IPS-15b (cell line): ENCODE results near the gene MYH7.
"Not testable (repeated sequence)": the region's sequence is repeated elsewhere in the genome, so short reads cannot be mapped to it uniquely, and the experiment has no call there.

ENCODE experiments used
- H3K27me3 ChIP-seq: one replicate; pipeline ENCODE4 v1.6.1; 2013; ENCODE audit warnings: low read length; ENCODE audit not compliant: control insufficient read depth, insufficient read depth
- H3K36me3 ChIP-seq: one replicate; pipeline ENCODE4 v1.6.1; 2013; ENCODE audit warnings: low read length; ENCODE audit not compliant: control insufficient read depth, insufficient read depth
- H3K4me1 ChIP-seq: one replicate; pipeline ENCODE4 v1.6.1; 2013; ENCODE audit warnings: mild to moderate bottlenecking, low read length; ENCODE audit not compliant: control insufficient read depth, insufficient read depth
- H3K4me3 ChIP-seq: one replicate; pipeline ENCODE4 v1.5.1; 2013; ENCODE audit warnings: low read depth, low read length
- H3K9ac ChIP-seq: one replicate; pipeline ENCODE4 v1.6.1; 2013; ENCODE audit warnings: low read depth, mild to moderate bottlenecking, low read length
- H3K9me3 ChIP-seq: one replicate; pipeline ENCODE4 v1.6.1; 2013; ENCODE audit warnings: mild to moderate bottlenecking, low read length; ENCODE audit not compliant: control insufficient read depth, insufficient read depth

MYH7 gene

DNA sequence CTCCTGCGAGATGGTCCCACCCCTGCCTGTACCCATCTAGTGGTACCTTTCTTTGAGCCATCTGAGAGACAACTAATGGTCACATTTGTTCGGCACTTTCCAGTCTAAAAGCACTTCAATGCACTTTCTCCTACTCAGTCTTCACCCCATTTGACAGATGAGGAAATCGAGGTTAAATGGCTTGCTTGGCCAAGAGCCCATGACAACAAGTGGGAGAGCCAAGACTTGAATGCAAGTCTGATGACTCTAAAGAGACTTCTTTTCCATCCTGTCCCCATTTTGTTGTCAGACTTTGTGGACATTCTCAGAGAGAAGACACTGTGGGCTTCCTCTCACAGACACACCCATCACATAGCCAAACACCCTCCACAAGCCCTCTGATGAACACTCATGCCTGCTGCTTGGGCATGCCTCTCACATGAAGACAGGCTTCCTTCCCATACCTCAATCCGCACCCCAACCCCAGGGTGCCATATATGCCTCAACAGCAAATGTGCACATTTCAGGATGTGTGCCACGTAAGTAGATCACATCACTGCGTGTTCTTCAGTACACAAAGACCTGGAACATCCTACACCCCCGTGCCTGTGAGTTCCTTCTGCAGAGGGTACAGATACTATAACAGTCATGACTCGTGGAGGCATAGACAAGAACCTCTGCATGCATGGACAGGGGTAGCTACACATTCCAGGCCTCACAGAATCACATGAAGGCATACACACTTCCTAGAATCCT, 805 bp downstream of the MYH7 start:
- H3K9me3 ChIP-seq: no peaks in the 10 kb centered on the region
- H3K36me3 ChIP-seq: no peaks in the 10 kb centered on the region
- no peaks in the 10 kb centered on the region for H3K4me1 ChIP-seq
- peaks cover 5% of the 10 kb centered on the region for H3K27me3 ChIP-seq
- H3K4me3 ChIP-seq: no peak overlapping the region
- no peak overlapping the region for H3K9ac ChIP-seq

DNA sequence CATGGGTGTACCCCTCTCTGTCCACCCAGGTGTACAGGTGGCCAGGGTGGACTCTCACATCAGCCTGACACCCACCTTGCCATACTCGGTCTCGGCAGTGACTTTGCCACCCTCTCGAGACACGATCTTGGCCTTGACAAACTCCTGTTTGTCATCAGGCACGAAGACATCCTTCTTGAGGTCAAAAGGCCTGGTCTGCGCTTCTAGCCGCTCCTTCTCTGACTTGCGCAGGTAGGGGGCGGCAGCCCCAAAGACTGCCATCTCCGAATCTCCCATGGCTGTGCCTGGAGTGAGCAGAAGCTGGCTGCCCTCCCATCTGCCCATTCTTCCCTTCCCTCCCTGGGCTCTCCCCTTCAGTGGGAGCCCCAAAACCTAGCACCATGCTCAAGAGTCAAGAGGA, 2.0 kb downstream of the MYH7 start:
- no peak overlapping the region for H3K4me3 ChIP-seq
- H3K27me3 ChIP-seq: peaks cover 5% of the 10 kb centered on the region
- H3K9me3 ChIP-seq: no peaks in the 10 kb centered on the region
- no peaks in the 10 kb centered on the region for H3K4me1 ChIP-seq
- no peak overlapping the region for H3K9ac ChIP-seq
- H3K36me3 ChIP-seq: no peaks in the 10 kb centered on the region

DNA sequence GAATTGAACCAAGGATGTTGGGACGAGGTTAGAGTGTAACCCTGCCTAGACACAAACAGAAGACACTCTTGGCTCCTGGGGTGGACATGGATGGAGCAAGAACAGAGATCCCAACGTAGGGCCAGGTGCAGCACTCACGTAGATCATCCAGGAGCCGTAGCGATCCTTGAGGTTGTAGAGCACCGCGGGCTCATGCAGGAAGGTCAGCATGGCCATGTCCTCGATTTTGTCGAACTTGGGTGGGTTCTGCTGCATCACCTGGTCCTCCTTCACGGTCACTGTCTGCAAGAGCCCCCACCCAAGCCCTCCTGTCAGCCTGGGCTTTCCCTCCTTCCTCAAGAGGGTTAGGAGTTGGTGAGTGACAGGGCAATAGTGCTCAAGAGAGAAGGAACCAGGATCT, 2.5 kb downstream of the MYH7 start:
- no peak overlapping the region for H3K9ac ChIP-seq
- peaks cover 5% of the 10 kb centered on the region for H3K27me3 ChIP-seq
- H3K4me1 ChIP-seq: no peaks in the 10 kb centered on the region
- H3K36me3 ChIP-seq: no peaks in the 10 kb centered on the region
- H3K4me3 ChIP-seq: no peak overlapping the region
- no peaks in the 10 kb centered on the region for H3K9me3 ChIP-seq

DNA sequence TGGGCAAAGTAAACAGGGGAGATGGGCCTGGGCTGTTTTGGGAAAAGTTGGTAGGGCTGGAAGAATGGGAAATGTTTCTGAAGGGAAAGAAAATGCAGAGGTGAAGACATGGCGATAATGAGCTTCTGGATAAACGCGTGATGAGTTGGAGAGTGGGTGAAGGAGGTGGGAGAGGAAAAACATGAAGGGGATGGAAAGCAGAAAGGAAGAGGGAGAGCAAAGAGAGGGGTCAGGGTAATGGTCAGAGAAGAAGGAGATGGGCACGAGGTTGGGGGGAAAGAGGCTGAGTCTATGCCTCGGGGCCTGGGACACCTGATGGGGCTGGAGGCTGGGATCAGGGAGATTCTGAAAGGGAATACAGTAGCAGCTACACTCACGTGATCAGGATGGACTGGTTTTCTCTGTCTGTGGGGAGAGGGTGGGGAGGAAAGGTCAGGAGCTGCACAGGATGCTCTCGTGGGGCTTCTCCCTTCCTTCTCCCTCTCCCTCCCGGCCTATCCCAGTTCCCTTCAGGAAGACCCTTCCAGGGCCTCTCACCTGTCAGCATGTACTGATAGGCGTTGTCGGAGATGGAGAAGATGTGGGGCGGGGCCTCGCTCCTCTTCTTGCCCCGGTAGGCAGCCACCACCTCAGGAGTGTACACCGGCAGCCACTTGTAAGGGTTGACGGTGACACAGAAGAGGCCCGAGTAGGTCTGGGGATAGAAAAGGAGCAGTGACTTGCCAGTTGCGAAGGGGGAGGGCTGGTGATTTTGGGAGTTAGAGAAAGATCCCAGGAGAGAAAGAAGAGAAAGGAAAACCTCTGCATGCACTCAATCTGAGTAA, 3.1 kb downstream of the MYH7 start:
- H3K9ac ChIP-seq: no peak overlapping the region
- no peaks in the 10 kb centered on the region for H3K36me3 ChIP-seq
- no peak overlapping the region for H3K4me3 ChIP-seq
- H3K4me1 ChIP-seq: no peaks in the 10 kb centered on the region
- H3K9me3 ChIP-seq: no peaks in the 10 kb centered on the region
- peaks cover 5% of the 10 kb centered on the region for H3K27me3 ChIP-seq

GRCh38 chr14:23431486-23431885, 4.0 kb downstream of the MYH7 start:
- H3K9me3 ChIP-seq: no peaks in the 10 kb centered on the region
- no peaks in the 10 kb centered on the region for H3K4me1 ChIP-seq
- H3K9ac ChIP-seq: no peak overlapping the region
- peaks cover 5% of the 10 kb centered on the region for H3K27me3 ChIP-seq
- no peaks in the 10 kb centered on the region for H3K36me3 ChIP-seq
- H3K4me3 ChIP-seq: no peak overlapping the region

DNA sequence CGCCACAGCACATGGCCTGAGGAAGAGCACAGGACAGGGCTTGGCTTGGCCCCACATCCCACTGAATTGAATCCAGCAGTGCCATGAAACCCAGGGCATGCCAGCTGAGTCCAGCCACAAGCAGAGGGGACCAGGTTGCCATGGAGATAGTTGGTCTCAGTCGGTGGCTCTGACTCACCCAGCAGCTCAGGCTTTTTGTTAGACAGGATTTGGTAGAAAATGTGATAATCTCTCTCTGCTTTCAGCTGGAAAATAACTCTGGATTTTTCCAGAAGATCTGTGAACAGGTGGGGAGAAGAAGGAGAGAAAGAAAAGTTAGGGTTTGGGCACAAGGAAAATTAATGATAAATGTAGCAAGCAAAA, 4.8 kb downstream of the MYH7 start:
- H3K4me3 ChIP-seq: no peak overlapping the region
- H3K9ac ChIP-seq: no peak overlapping the region
- no peaks in the 10 kb centered on the region for H3K36me3 ChIP-seq
- H3K9me3 ChIP-seq: no peaks in the 10 kb centered on the region
- peaks cover 5% of the 10 kb centered on the region for H3K27me3 ChIP-seq
- no peaks in the 10 kb centered on the region for H3K4me1 ChIP-seq

GRCh38 chr14:23430016-23430722, 5.3 kb downstream of the MYH7 start:
- no peak overlapping the region for H3K9ac ChIP-seq
- no peaks in the 10 kb centered on the region for H3K4me1 ChIP-seq
- no peaks in the 10 kb centered on the region for H3K9me3 ChIP-seq
- no peaks in the 10 kb centered on the region for H3K36me3 ChIP-seq
- H3K4me3 ChIP-seq: no peak overlapping the region
- peaks cover 5% of the 10 kb centered on the region for H3K27me3 ChIP-seq

- Histone ChIP-seq H3K9ac (no peak overlapping the region), H3K4me1 (no peaks in the 10 kb centered on the region), H3K9me3 (no peaks in the 10 kb centered on the region), H3K27me3 (no peaks in the 10 kb centered on the region), H3K36me3 (no peaks in the 10 kb centered on the region), H3K4me3 (no peak overlapping the region)
These were observed 6.6 kb downstream of the MYH7 start for GRCh38 chr14:23428686-23429495.

DNA sequence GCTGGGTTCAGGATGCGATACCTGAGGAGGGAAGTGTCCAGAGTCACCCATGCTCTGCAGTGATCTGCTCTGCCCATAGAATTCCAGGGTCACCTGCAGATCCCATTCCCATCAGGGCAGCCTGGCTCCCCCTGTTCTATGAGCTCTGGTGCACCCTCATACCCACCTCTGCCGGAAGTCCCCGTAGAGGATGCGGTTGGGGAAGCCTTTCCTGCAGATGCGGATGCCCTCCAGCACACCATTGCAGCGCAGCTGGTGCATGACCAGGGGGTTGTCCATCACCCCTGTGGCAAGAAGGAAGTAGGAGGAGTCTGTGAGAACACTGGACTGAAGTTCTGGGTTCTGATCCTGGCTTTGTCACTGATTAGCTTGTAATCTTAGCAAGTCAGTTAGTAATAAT, 9.7 kb downstream of the MYH7 start:
- not testable (repeated sequence) for H3K9me3 ChIP-seq, H3K36me3 ChIP-seq, H3K4me1 ChIP-seq, H3K4me3 ChIP-seq, H3K27me3 ChIP-seq, H3K9ac ChIP-seq

- Histone ChIP-seq H3K27me3 (peaks cover 3% of the 10 kb centered on the region), H3K4me1 (no peaks in the 10 kb centered on the region), H3K4me3 (no peak overlapping the region), H3K9ac (no peak overlapping the region), H3K9me3 (no peaks in the 10 kb centered on the region), H3K36me3 (no peaks in the 10 kb centered on the region)
These were observed 10.3 kb downstream of the MYH7 start for GRCh38 chr14:23425169-23425568.

DNA sequence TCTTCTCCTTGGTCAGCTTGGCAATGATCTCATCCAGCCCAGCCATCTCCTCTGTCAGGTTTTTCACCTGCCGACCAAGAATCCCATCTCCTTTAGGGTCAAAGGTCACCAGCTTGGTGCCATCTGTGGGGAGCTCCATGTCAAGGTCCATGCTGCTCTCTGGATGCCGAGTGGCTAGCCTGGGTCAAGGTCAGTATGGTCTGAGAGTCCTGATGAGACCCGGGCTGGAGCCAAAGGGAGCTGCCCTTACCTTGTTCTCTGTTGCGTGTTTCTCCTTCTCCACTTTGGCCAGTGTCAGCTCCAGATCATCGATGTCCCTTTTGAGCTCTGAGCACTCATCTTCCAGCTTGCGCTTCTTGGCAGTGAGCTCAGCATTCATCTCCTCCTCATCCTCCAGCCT, 11.8 kb downstream of the MYH7 start:
- no peak overlapping the region for H3K4me3 ChIP-seq
- peaks cover 3% of the 10 kb centered on the region for H3K27me3 ChIP-seq

More for the DNA sequence above, 11.8 kb downstream of the MYH7 start:
- Histone ChIP-seq H3K9me3 (no peaks in the 10 kb centered on the region), H3K36me3 (no peaks in the 10 kb centered on the region), H3K9ac (no peak overlapping the region), H3K4me1 (no peaks in the 10 kb centered on the region)
